ENCODE results near the gene HK1.

DNA sequence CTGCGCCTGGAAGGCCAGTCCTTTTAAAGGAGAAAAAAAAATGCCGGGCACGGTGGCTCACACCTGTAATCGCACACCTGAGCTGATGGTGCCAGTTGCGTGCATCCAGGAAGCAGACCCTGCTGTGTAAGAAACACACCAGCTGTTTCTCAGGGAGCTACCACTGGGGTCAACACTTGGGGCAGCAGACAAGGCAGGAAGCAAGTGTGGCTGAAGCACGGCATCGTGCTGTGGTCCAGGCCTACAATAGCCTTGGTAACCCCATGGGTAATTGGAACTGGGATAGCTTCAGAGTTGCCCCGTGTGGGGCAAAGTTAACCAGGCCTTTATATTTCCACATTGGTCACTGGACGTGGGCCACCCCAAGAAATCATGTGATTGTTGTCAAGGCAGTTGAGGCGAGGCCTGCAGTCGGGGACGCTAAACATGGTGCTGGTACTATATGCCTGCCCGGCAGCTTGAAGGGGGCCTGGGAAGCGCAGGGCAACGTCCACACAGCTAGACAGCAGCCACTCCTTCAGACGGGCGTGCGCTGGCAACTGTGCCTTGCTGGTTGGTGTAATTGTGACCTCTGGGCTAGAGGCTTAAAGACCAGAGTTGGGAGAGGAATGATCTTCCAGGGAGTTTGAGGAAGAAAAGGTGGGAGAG lies 140.9 kb downstream of the HK1 start:
- TF ChIP-seq CTCF (IDR thresholded peaks at IDR 0.05) (no peak), EP300 (IDR thresholded peaks at IDR 0.05) (no peak), POLR2A (IDR thresholded peaks at IDR 0.05) (no peak)

Measured in tibial nerve (tissue), 4 donors.